ENCODE data around the gene C13orf42.

C13orf42 gene

GRCh38 chr13:51066091-51066831 lies 44.8 kb downstream of the C13orf42 start:
- Histone ChIP-seq H3K4me3 (ENCODE audit: extremely low read depth, insufficient read depth, low read length, poor library complexity, severe bottlenecking) (no peak overlapping the region), H3K4me1 (ENCODE audit: control insufficient read depth, insufficient read depth, low read length, poor library complexity, severe bottlenecking) (no peaks in the 10 kb centered on the region), H3K9me3 (ENCODE audit: control insufficient read depth, low read length) (no peaks in the 10 kb centered on the region), H3K36me3 (ENCODE audit: control insufficient read depth, insufficient read depth, low read length) (no peaks in the 10 kb centered on the region), H3K27ac (ENCODE audit: low read depth, low read length, severe bottlenecking) (no peak overlapping the region)
- WGBS, 2 experiments (ENCODE audit: insufficient coverage in 2 of 2): 86 to 89% methylated on average over 10 to 12 of the region's 15 CpGs

DNA sequence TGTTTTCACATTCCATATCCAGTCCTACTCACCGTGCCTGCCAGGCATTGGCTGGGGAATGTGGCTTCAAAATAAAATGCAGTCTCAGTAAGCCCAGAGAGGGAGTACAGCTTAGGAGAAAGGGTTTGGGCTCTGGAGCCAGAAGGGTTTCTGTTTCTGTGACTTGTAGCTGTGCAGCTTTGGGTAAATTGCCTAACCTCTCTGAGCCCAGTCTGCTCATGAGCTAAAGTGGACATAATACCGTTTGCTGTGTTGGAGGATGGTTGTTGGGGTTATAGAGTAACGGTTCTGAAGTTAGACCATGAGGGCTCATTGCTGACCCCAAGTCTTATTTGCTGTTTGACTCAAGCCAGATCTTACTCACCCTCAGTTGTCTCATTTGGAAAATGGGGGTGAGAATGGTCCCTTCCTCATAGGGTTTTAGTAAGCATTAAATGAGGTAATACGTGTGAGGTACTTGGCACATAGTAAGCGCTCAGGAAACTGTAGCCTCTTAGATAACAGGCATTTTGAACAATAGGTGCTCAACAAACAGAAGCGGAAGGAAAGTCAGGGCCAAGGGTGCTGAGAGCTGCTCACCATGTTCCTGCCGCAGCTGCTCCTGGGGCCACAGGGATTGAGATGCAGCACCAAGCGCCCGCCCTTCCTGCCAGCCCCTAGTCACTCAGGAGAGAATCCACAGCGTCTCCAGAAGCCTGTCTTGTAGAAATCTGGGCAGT lies 45.5 kb downstream of the C13orf42 start:
- Histone ChIP-seq H3K9me3 (ENCODE audit: control insufficient read depth, low read length) (no peaks in the 10 kb centered on the region), H3K36me3 (ENCODE audit: control insufficient read depth, insufficient read depth, low read length) (no peaks in the 10 kb centered on the region), H3K4me3 (ENCODE audit: extremely low read depth, insufficient read depth, low read length, poor library complexity, severe bottlenecking) (no peak overlapping the region), H3K4me1 (ENCODE audit: control insufficient read depth, insufficient read depth, low read length, poor library complexity, severe bottlenecking) (no peaks in the 10 kb centered on the region), H3K27ac (ENCODE audit: low read depth, low read length, severe bottlenecking) (no peak overlapping the region)
- whole genome bisulfite sequencing, 2 experiments (ENCODE audit: insufficient coverage in 2 of 2): 92 to 98% methylated on average over 8 to 9 of the region's 10 CpGs

GRCh38 chr13:51064753-51065152 lies 46.3 kb downstream of the C13orf42 start:
- no peaks in the 10 kb centered on the region for H3K4me1 ChIP-seq (ENCODE audit: control insufficient read depth, insufficient read depth, low read length, poor library complexity, severe bottlenecking)
- 100% methylated on average over 2 to 4 of the region's 4 CpGs for WGBS, 2 experiments (ENCODE audit: insufficient coverage in 2 of 2)

GRCh38 chr13:51063909-51064308 lies 47.2 kb downstream of the C13orf42 start:
- no peak overlapping the region for H3K27ac ChIP-seq (ENCODE audit: low read depth, low read length, severe bottlenecking)
- WGBS, 2 experiments (ENCODE audit: insufficient coverage in 2 of 2): 100% methylated on average over 1 of the region's 3 CpGs
- H3K9me3 ChIP-seq (ENCODE audit: control insufficient read depth, low read length): no peaks in the 10 kb centered on the region

More at GRCh38 chr13:51064753-51065152, 46.3 kb downstream of the C13orf42 start:
- no peak overlapping the region for H3K4me3 ChIP-seq (ENCODE audit: extremely low read depth, insufficient read depth, low read length, poor library complexity, severe bottlenecking)
- no peaks in the 10 kb centered on the region for H3K36me3 ChIP-seq (ENCODE audit: control insufficient read depth, insufficient read depth, low read length)
- no peak overlapping the region for H3K27ac ChIP-seq (ENCODE audit: low read depth, low read length, severe bottlenecking)
- no peaks in the 10 kb centered on the region for H3K9me3 ChIP-seq (ENCODE audit: control insufficient read depth, low read length)

DNA sequence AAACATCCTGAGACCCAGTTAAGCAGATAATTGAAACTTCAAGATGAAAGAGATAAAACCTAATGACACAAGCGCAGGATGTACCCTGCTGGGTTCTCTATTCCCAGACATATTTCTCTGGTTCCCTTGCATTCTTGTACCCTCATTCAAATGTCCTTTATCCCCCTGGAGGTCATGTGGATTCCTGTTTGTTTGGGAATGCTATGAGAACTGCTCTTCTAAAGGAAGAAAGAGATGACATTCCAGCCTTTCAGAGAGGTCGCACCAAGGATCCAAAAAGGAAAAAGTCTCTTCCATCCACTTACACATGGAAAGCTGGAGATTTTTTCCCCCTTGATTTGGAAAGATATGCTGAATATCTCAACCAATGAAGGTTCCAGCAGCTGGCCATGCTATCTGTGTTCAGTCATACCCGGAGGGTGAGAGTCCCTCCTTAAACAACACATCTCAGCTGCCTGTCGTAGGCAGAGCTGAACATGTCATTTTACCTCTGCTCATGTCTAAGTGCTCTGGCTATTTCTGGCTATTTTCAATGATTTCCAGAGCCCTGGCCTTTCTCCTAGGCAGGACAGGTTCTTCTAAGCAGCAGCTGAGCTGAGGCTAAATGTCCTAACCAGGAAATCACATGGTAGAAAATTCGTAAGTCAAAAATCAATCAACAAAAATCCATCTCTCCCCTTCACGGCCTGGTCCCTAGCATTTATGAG lies 52.5 kb downstream of the C13orf42 start:
- peak overlapping the region; percentile 78 for H3K27ac ChIP-seq (ENCODE audit: low read depth, low read length, severe bottlenecking)
- 80 to 88% methylated on average over 2 of the region's 6 CpGs for whole genome bisulfite sequencing, 2 experiments (ENCODE audit: insufficient coverage in 2 of 2)

More at GRCh38 chr13:51063909-51064308, 47.2 kb downstream of the C13orf42 start:
- Histone ChIP-seq H3K4me3 (ENCODE audit: extremely low read depth, insufficient read depth, low read length, poor library complexity, severe bottlenecking) (no peak overlapping the region), H3K4me1 (ENCODE audit: control insufficient read depth, insufficient read depth, low read length, poor library complexity, severe bottlenecking) (peaks cover 4% of the 10 kb centered on the region), H3K36me3 (ENCODE audit: control insufficient read depth, insufficient read depth, low read length) (no peaks in the 10 kb centered on the region)

GRCh38 chr13:51057906-51058305 lies 53.2 kb downstream of the C13orf42 start:
- Histone ChIP-seq H3K4me1 (ENCODE audit: control insufficient read depth, insufficient read depth, low read length, poor library complexity, severe bottlenecking) (peaks cover 12% of the 10 kb centered on the region), H3K27ac (ENCODE audit: low read depth, low read length, severe bottlenecking) (peak overlapping the region; percentile 78), H3K9me3 (ENCODE audit: control insufficient read depth, low read length) (no peaks in the 10 kb centered on the region), H3K36me3 (ENCODE audit: control insufficient read depth, insufficient read depth, low read length) (no peaks in the 10 kb centered on the region), H3K4me3 (ENCODE audit: extremely low read depth, insufficient read depth, low read length, poor library complexity, severe bottlenecking) (no peak overlapping the region)
- no CpG with 5 or more reads among the region's 1 CpG for WGBS, 2 experiments (ENCODE audit: insufficient coverage in 2 of 2)

More for the DNA sequence above, 52.5 kb downstream of the C13orf42 start:
- Histone ChIP-seq H3K4me1 (ENCODE audit: control insufficient read depth, insufficient read depth, low read length, poor library complexity, severe bottlenecking) (peaks cover 12% of the 10 kb centered on the region), H3K9me3 (ENCODE audit: control insufficient read depth, low read length) (no peaks in the 10 kb centered on the region), H3K4me3 (ENCODE audit: extremely low read depth, insufficient read depth, low read length, poor library complexity, severe bottlenecking) (no peak overlapping the region), H3K36me3 (ENCODE audit: control insufficient read depth, insufficient read depth, low read length) (no peaks in the 10 kb centered on the region)

DNA sequence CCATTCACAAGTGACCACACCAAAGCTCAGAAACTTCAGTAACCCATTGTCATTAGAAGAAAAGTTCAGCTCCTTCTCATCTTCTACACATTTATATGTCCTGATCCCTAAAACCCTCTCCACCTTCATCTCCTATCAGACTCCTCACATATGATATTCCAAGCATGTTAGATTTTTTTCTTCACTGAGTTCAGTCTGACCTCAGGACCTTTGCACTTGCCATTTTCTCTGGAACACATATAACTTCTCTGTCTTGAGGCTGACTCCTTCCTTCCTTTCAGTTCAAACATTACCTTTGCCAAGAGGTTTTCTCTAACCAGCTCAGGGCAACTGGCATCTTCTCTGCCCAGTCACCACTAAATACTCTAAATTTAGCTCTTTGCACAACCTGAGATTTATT lies 54.1 kb downstream of the C13orf42 start:
- Histone ChIP-seq H3K9me3 (ENCODE audit: control insufficient read depth, low read length) (no peaks in the 10 kb centered on the region), H3K4me3 (ENCODE audit: extremely low read depth, insufficient read depth, low read length, poor library complexity, severe bottlenecking) (no peak overlapping the region), H3K4me1 (ENCODE audit: control insufficient read depth, insufficient read depth, low read length, poor library complexity, severe bottlenecking) (peaks cover 12% of the 10 kb centered on the region), H3K36me3 (ENCODE audit: control insufficient read depth, insufficient read depth, low read length) (no peaks in the 10 kb centered on the region), H3K27ac (ENCODE audit: low read depth, low read length, severe bottlenecking) (no peak overlapping the region)

- WGBS, 2 experiments (ENCODE audit: insufficient coverage in 2 of 2): 80 to 85% methylated on average over 1 to 2 of the region's 3 CpGs
- H3K27ac ChIP-seq (ENCODE audit: low read depth, low read length, severe bottlenecking): no peak overlapping the region
- H3K36me3 ChIP-seq (ENCODE audit: control insufficient read depth, insufficient read depth, low read length): no peaks in the 10 kb centered on the region
- H3K9me3 ChIP-seq (ENCODE audit: control insufficient read depth, low read length): no peaks in the 10 kb centered on the region
- H3K4me3 ChIP-seq (ENCODE audit: extremely low read depth, insufficient read depth, low read length, poor library complexity, severe bottlenecking): no peak overlapping the region
- no peaks in the 10 kb centered on the region for H3K4me1 ChIP-seq (ENCODE audit: control insufficient read depth, insufficient read depth, low read length, poor library complexity, severe bottlenecking)
Observed at GRCh38 chr13:51052581-51052980, 58.5 kb downstream of the C13orf42 start.

DNA sequence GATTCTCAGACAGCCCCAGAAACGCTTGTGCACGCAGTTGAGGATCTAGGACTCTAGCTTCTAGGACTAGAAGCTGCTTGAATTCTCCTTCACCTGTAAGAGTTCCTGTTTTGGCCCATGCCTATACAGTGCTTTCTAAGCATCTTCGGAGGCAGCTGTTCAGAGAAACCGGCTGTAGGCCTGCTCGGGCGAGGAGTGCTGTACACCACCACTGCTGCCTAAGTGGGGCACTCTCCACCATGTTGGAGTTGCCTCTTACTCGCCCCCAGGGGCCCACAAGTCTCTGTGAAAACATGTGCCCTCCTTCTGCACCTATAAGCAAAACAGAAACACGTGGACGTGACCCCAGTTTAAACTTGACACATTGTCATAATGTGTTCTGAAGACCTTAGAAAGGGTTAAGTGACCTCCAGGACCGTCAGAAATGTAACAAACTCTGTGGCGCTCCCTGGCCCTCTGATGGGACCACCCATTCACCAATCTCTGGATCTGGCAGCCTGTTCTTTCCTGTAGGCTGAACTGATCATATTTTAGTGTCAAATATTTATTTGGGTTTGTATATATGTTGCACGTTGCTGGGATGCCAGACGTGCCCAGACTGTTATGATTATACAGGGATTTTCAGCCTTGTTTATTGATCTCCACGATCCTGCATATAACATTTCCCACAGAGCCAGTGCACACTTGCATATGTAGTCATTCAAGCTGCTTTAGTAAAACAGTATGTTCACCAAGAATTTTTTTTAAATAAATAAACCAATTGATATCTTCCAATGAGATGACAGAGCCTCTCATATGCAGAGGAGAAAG lies 60.8 kb downstream of the C13orf42 start:
- Histone ChIP-seq H3K4me1 (ENCODE audit: control insufficient read depth, insufficient read depth, low read length, poor library complexity, severe bottlenecking) (no peaks in the 10 kb centered on the region), H3K9me3 (ENCODE audit: control insufficient read depth, low read length) (no peaks in the 10 kb centered on the region), H3K36me3 (ENCODE audit: control insufficient read depth, insufficient read depth, low read length) (no peaks in the 10 kb centered on the region), H3K27ac (ENCODE audit: low read depth, low read length, severe bottlenecking) (no peak overlapping the region), H3K4me3 (ENCODE audit: extremely low read depth, insufficient read depth, low read length, poor library complexity, severe bottlenecking) (no peak overlapping the region)
- WGBS, 2 experiments (ENCODE audit: insufficient coverage in 2 of 2): 85 to 93% methylated on average over 11 to 12 of the region's 14 CpGs

GRCh38 chr13:51048616-51049015 lies 62.5 kb downstream of the C13orf42 start:
- H3K4me3 ChIP-seq (ENCODE audit: extremely low read depth, insufficient read depth, low read length, poor library complexity, severe bottlenecking): no peak overlapping the region
- H3K27ac ChIP-seq (ENCODE audit: low read depth, low read length, severe bottlenecking): no peak overlapping the region
- no peaks in the 10 kb centered on the region for H3K9me3 ChIP-seq (ENCODE audit: control insufficient read depth, low read length)
- no peaks in the 10 kb centered on the region for H3K4me1 ChIP-seq (ENCODE audit: control insufficient read depth, insufficient read depth, low read length, poor library complexity, severe bottlenecking)
- H3K36me3 ChIP-seq (ENCODE audit: control insufficient read depth, insufficient read depth, low read length): no peaks in the 10 kb centered on the region
